RWPE1 (cell line): ENCODE measurements around the gene TTLL9.

Source experiments
- CTCF ChIA-PET: fragments of 350-600 bp; sonication (Branson Sonifier 250); formaldehyde crosslinking; extraction: SDS; loops from one replicate; lab custom pipeline; 2021; lab: Yijun Ruan, JAX
- POLR2A ChIA-PET: fragments of 400-600 bp; formaldehyde crosslinking; extraction: SDS; loops from one replicate; lab custom pipeline; 2020; ENCODE audit warnings: antibody characterized with exemption; ENCODE audit not compliant: low non-redundant PET; lab: Yijun Ruan, JAX
- DNase-seq: peaks from one replicate; pipeline ENCODE4 v3.0.0; 2012; ENCODE audit warnings: low spot score
- H3K27ac ChIP-seq: fragments of 450-650 bp; 2 replicates; pipeline ENCODE4 v1.5.1; 2017
- CTCF ChIP-seq: fragments of 450-650 bp; conservative IDR thresholded peaks from 2 replicates; pipeline ENCODE4 v1.5.1; 2017; ENCODE audit warnings: low read depth, mild to moderate bottlenecking

The TTLL9 gene

GRCh38 chr20:31881945-31882344 lies 11.5 kb downstream of the TTLL9 start:
- POLR2A ChIA-PET: no interaction called here
- DNase-seq: no peak
- CTCF ChIA-PET: no interaction called here
- no peak overlapping the region for H3K27ac ChIP-seq
- no peak for TF ChIP-seq CTCF

DNA sequence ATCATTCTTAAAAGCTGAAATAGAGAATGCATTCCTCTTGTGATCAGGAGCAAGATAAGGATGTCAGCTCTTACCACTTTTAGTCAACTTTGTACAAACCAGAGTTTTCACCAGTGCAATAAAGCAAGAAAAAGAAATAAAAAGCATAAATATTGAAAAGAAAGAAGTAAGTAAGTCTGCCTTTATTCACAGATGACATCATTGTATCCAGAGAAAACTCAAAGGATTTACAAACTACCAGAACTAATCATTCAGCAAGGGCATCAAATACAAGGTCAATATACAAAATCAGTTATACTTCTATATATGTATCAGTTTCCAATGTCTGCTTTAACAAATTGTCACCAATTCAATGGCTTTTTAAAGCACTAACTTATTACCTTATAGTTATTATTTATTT lies 13.4 kb downstream of the TTLL9 start:
- CTCF ChIA-PET: interaction anchor here (0.6 to 0.7 kb wide), 2 partner anchors 68 to 103 kb away, joined by 3 read pairs; partner anchors contain the start of gene PDRG1
- H3K27ac ChIP-seq: no peak overlapping the region
- no peak for TF ChIP-seq CTCF
- POLR2A ChIA-PET: no interaction called here
- no peak for DNase-seq

- no peak overlapping the region for H3K27ac ChIP-seq
- ChIA-PET CTCF (interaction anchor here (0.5 to 1.1 kb wide), 2 partner anchors 10 to 44 kb away, joined by 3 to 4 read pairs; no protein-coding TSS in a partner anchor), POLR2A (no interaction called here)
- no peak for TF ChIP-seq CTCF
- no peak for DNase-seq
Observed at GRCh38 chr20:31890646-31891045, 20.2 kb downstream of the TTLL9 start.

GRCh38 chr20:31894980-31895675 lies 24.7 kb downstream of the TTLL9 start:
- ChIA-PET CTCF (no interaction called here), POLR2A (no interaction called here)

DNA sequence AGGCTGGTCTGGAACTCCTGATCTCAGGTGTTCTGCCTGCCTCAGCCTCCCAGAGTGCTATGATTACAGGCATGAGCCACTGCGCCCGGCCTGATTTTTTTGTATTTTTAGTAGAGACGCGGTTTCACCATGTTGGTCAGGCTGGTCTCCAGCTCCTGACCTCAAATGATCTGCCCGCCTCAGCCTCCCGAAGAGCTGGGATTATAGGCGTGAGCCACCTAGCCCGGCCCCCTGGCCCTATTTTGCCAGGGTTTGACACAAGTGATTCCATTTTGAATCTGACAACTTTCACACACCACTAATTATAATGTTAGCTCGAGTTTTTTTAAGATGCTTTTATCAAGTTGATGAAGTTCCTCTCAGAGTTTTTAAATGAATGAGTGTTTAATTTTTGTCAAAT lies 25.6 kb downstream of the TTLL9 start:
- no peak overlapping the region for H3K27ac ChIP-seq
- ChIA-PET POLR2A (no interaction called here), CTCF (interaction anchor here (0.8 kb wide), 1 partner anchor 15 kb away, joined by 4 read pairs; no protein-coding TSS in a partner anchor)
- DNase-seq: no peak
- TF ChIP-seq CTCF: no peak

More at GRCh38 chr20:31894980-31895675, 24.7 kb downstream of the TTLL9 start:
- TF ChIP-seq CTCF: no peak
- H3K27ac ChIP-seq: no peak overlapping the region
- DNase-seq: peak; percentile 72

DNA sequence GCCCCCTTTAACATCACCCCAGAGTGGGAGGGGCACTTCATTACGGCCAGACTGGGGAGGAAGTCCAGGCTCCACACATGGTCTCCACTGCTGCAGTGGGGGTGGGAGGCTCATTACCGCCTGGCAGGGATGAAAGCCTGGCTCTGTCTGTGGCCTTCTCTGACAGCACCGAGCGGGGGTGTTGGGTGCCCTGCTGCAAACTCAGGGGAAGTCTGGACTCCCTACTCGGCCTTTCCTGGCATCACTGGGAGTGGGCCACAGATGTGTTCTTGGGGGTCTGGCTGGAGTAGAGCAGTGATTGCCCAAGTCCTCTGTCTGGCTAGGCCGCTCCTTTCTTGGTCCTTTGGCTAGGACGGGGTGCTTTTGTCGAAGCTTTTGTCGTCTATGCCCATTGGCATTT lies 27.1 kb downstream of the TTLL9 start:
- no peak for TF ChIP-seq CTCF
- CTCF ChIA-PET: no interaction called here
- no peak for DNase-seq
- no peak overlapping the region for H3K27ac ChIP-seq
- POLR2A ChIA-PET: no interaction called here
